Measurements from ENCODE around the gene RAPGEF4. TPM values are rescaled to one million over a fixed set of nuclear protein-coding genes. Genes with fewer than 3 reads are reported as not detected.
A peak's percentile ranks its signal among the peaks of the same experiment; 100 is the strongest.

RAPGEF4 gene
- total and polyA plus RNA-seq, 11 donors = 1.3 to 21.2 (median 10.5) TPM

GRCh38 chr2:173075781-173076580 lies 340.3 kb downstream of the RAPGEF4 start, which contains the start of gene MAP3K20:
TSS of gene MAP3K20 (plus strand) at chr2:173075846. CDS start at chr2:173091032, 15,186 bp downstream.
- Histone ChIP-seq H3K27me3 (no peaks in the 10 kb centered on the region), H3K9me3 (no peaks in the 10 kb centered on the region), H3K4me1 (peaks cover 0 to 47% (median 18%) of the 10 kb centered on the region in 12 donors), H3K27ac (peak within 1 kb of the TSS; percentile 90 to 98 (median 96)), H3K4me3 (peak within 1 kb of the TSS; percentile 64 to 85 (median 78)), H3K36me3 (peaks cover 0 to 3% (median 0%) of the 10 kb centered on the region in 9 donors)
- WGBS, 4 donors = 0% methylated on average over 41 to 106 of the region's 106 CpGs
- DNase-seq = peak; percentile 81 to 91 (median 88)
- ATAC-seq = peak; percentile 67 to 89 (median 86)
- TF ChIP-seq CTCF (IDR thresholded peaks at IDR 0.05) = peak in 11 of 12 donors; percentile 11 to 71 (median 54)
- TF ChIP-seq POLR2A (IDR thresholded peaks at IDR 0.05) = peak in 1 of 2 donors; percentile 71
- intact Hi-C loops (cut with DNase I) = loop anchor here (2.0 to 10.0 kb wide), 8 partner anchors 34 to 136 kb away; no protein-coding TSS in a partner anchor

DNA sequence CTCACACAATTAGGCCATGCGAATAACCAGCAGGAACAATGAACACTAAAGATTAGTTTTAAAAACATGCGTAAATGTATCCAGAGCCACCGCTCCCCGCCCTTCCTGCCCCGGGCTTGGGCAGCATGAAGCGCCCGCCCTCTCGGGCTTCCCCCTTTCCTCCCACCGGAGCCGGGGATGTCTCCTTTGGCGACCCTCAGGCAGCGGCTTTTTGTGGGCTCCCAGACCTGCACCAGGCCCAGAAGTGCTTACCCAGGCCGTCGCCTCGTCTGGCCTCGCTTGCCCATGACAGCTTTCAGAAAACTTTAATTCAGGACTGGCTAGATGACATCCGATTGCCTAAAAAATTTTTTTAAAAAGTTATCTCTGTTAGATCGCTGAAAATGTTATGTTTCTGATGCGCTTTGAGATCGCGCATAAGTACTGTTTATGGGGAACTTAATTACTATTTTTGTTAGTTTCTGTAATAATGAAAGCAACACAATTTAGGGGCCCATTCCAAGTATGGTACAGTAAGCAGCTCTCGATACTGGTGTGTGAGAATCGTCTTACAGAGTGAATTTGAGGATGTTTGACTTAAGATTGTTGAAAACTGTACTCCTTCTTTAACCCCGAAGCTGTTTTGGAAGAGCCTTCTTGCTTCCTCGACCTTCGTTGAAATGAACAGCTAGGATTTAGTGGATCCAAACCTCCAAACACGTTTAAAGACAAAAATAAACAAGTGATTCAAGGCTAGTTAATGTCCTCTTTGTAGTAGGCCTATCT lies 341.1 kb downstream of the RAPGEF4 start:
- no peaks in the 10 kb centered on the region for H3K27me3 ChIP-seq
- peak overlapping the region; percentile 64 to 85 (median 78) for H3K4me3 ChIP-seq
- peak; percentile 9 to 62 (median 40) for ATAC-seq
- H3K27ac ChIP-seq = peak overlapping the region; percentile 90 to 98 (median 96)
- intact Hi-C loops (cut with DNase I) = loop anchor here (2.0 to 10.0 kb wide), 6 partner anchors 34 to 136 kb away; no protein-coding TSS in a partner anchor
- TF ChIP-seq POLR2A (IDR thresholded peaks at IDR 0.05) (no peak), CTCF (IDR thresholded peaks at IDR 0.05) (no peak)
- H3K36me3 ChIP-seq = peaks cover 0 to 3% (median 0%) of the 10 kb centered on the region in 9 donors
- peaks cover 0 to 47% (median 18%) of the 10 kb centered on the region in 12 donors for H3K4me1 ChIP-seq
- H3K9me3 ChIP-seq = no peaks in the 10 kb centered on the region
- 1 to 3% (median 1%) methylated on average over 26 to 27 of the region's 27 CpGs for WGBS, 4 donors
- peak; percentile 47 to 69 (median 59) for DNase-seq

- Histone ChIP-seq H3K36me3 (peaks cover 0 to 3% (median 0%) of the 10 kb centered on the region in 9 donors), H3K9me3 (no peaks in the 10 kb centered on the region), H3K27me3 (no peaks in the 10 kb centered on the region), H3K4me3 (peak overlapping the region; percentile 64 to 85 (median 78)), H3K4me1 (peaks cover 0 to 46% (median 18%) of the 10 kb centered on the region in 12 donors), H3K27ac (peak overlapping the region; percentile 90 to 98 (median 96))
- DNase-seq (no peak), ATAC-seq (no peak)
- TF ChIP-seq POLR2A (IDR thresholded peaks at IDR 0.05) (no peak), CTCF (IDR thresholded peaks at IDR 0.05) (no peak)
- 29 to 38% (median 33%) methylated on average over 5 of the region's 5 CpGs for WGBS, 4 donors
- intact Hi-C loops (cut with DNase I) = loop anchor here (2.0 to 10.0 kb wide), 6 partner anchors 35 to 135 kb away; no protein-coding TSS in a partner anchor
Observed at GRCh38 chr2:173077506-173078177, 342.0 kb downstream of the RAPGEF4 start.
